Fibroblast of the aortic adventitia (primary cell): ENCODE results near the gene EXD3. TPM values are rescaled to one million over a fixed set of nuclear protein-coding genes. Genes with fewer than 3 reads are reported as not detected.

Experiments used
- DNase-seq: peaks from one replicate; pipeline ENCODE4 v3.0.0-alpha.2; 2010; ENCODE audit warnings: low read depth
- H3K4me3 ChIP-seq: 2 replicates; pipeline ENCODE4 v1.5.1; 2011; ENCODE audit warnings: low read depth, mild to moderate bottlenecking, control low read depth, low read length, moderate library complexity
- total RNA-seq: library from RNA; depleted of rRNA; stranded (reverse); fragments of >200 nt; gene quantifications from 2 replicates; pipeline ENCODE4 v1.2.3, GENCODE V29; 2012; ENCODE audit warnings: low replicate concordance
- TF ChIP-seq, protein P1 (sequence below): IDR thresholded peaks from 2 replicates; pipeline ENCODE4 v1.5.1; 2011; ENCODE audit warnings: mild to moderate bottlenecking, low read length, control low read depth, inconsistent platforms; ENCODE audit not compliant: insufficient read depth

The EXD3 gene
- total RNA-seq, 1 donor: 5.2 TPM

DNA sequence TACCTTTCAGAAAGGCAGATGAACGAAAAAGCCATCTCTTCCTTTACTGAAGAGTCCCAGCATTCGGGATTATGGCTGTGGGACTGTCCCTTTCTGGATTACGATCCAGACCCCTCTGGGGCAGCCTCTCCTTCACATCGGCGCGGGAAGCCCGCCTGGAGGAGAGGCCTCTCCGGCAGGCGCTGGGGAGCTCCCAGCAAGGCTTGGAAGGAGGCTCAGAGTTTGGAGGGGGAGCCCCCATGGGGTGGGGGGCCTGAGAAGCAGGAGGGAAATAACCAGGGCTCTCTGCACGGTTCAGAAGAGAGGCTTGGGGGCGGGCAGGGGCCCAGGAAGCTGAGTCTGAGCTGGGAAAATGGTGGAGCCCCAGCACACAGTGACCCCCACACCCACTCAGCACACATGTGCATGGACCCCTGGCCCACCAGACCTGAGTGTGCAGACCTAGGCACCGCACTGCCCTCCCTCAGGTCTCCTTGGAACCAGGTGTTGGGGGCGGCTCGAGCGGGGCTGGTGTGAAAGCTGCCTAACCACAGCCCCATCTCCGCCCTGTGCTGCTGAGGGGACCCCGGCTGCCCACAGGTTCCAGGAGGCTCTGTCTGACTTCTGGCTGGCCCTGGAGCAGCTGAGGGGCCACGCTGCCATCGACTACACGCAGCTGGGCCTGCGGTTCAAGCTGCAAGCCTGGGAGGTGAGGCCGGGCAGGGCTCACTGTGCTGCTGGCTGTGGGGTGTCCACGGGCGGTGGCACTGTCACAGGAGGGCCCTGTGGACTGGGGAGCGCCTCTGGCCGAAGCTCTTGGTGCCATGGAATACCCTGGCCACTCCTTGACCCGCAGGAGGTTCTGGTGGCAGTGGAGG, 4.7 kb upstream of the EXD3 start:
- H3K4me3 ChIP-seq: no peak overlapping the region
- TF ChIP-seq, protein P1, sequence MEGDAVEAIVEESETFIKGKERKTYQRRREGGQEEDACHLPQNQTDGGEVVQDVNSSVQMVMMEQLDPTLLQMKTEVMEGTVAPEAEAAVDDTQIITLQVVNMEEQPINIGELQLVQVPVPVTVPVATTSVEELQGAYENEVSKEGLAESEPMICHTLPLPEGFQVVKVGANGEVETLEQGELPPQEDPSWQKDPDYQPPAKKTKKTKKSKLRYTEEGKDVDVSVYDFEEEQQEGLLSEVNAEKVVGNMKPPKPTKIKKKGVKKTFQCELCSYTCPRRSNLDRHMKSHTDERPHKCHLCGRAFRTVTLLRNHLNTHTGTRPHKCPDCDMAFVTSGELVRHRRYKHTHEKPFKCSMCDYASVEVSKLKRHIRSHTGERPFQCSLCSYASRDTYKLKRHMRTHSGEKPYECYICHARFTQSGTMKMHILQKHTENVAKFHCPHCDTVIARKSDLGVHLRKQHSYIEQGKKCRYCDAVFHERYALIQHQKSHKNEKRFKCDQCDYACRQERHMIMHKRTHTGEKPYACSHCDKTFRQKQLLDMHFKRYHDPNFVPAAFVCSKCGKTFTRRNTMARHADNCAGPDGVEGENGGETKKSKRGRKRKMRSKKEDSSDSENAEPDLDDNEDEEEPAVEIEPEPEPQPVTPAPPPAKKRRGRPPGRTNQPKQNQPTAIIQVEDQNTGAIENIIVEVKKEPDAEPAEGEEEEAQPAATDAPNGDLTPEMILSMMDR: no peak
- no peak for DNase-seq

DNA sequence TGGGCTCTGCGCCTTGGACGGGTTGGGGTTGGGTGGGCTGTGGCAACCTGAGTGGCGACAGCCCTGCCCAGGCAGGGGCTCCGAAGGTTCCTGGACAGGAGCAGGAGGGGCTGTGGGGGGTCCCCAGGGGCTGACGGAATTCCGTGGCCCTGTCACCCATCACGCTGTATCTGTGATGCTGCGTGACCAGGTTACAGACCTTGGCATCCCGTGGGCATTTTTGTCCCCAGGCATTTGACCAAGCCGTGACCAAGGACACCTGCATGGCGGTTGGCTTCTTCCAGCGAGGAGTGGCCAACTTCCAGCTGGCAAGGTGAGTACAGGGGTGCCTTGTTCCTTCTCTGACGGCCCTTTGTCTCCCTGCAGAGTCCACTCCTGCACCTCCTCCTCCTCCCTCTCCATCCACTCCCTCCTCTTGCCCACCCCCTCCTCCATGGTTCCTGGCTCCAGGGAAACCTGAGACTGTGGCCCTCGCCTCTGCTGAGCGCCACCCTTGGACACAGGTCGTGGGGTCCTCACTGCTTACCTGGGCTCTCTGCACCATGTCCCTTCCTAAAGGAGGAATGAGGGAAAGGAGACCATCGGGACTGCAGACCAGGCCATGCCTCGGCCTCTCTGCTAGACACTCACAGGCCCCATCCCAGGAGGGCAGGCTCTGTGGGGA, 3.2 kb upstream of the EXD3 start:
- TF ChIP-seq, protein P1: no peak
- DNase-seq: no peak
- H3K4me3 ChIP-seq: no peak overlapping the region

DNA sequence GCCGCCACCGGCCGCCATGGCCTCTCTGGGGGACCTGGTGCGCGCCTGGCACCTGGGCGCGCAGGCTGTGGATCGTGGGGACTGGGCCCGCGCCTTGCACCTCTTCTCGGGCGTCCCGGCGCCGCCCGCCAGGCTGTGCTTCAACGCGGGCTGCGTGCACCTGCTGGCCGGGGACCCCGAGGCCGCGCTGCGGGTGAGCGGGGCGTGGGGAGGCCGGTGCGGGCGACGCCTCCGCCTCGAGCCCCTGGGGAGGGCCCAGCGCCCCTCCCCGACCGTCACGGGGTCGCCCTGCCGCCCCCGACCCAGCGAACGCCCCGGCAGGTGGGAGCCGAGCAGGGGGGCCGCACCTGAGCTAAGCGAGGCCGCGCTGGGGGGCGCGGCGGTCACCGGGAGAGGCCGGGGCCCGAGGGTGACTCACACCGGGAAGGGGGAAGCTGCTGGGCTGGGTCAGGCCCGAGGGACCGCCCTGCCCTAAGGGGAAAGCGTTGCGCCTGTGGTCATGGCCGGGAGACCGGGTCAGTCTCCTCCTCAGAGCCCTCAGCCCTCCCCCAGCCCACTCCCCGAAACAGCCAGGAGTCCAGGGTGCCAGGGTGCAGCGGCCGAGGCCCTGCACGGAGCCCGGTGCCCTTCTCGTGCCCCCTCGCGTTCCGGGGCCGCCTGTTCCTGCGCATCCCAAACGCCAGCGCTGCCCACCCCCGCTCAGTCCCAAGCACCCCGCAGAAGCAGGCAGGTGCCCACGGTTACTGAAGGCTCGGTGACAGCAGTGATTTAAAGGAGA, 741 bp upstream of the EXD3 start:
- TF ChIP-seq, protein P1: no peak
- DNase-seq: no peak
- H3K4me3 ChIP-seq: peak overlapping the region; percentile 61

DNA sequence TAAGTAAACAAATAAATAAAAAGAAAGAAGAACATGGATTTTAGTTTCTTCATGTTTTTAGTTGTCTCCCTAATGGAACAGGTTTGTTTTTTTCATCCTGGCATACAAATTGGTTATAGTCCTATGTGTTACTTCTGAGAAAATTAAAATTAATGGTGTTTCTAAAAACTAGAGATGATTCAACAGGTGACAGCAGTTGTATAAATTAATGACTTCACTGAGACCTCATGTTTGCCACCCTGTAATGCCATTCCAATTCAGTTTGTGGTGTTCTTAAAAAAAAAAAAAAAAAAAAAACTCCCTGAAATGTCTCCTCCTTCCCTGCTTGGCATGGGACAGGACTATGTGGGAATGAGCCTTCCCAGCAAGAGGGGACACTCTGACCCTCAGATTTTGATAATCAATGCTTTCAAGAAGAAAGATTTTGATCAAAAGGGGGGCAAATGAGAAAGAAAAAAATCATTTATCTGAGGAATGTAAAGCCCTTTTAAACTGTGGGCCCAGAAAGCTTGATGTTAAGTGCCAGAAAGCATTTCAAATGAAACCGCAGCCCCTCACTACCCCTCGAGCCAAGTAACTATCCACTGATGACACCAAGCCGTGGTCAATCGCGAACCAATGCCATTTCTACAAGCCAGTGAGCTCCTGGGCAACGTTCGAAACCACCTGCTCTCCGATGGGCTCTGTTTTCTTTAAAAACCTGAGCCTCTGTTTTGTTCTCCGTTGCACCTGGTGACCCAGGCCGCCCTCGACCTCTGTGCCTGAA, 941 bp downstream of the EXD3 start:
- H3K4me3 ChIP-seq: peak overlapping the region; percentile 82
- DNase-seq: no peak
- TF ChIP-seq, protein P1: no peak

DNA sequence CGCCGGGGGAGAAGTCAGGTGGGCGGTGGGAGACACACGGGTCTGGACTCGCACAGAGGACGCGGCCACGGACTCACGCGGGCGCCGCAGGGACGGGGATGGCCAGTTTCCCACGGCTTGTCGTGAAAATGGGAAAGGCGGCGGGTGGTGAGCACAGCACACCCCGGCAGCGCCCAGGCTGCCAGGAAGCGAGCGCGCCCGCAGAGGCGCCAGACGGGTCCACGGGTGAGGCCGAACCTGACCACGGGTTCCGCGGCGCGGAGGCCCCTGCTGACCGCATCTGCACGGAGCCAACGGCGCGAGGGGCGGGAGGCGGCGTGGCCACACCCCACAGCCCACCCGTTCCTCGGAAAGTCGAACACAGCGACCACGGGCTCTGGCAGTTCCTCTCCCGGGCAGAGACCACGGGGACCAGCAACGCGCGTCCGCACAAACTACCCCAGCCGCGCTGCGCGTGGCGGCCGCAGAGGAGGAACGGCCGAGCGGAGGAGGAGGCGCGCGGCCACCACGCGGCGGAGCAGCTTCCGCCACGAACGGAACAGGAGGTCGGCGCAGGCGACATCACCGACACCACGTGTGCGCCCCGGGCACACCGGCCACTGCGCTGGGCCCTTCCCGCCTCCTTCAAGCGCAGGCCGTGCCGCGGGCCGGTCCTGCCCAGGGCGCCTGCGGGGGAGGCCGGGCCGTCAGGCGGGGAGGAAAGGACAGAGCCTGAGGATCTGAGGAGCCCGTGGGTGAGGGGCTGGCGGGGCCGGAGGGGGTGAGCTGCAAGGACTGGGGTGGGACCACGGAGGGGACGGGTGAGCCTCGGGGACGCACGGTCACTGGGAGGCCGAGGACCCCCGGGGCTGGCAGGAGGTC, 5.6 kb downstream of the EXD3 start:
- TF ChIP-seq, protein P1: no peak
- peak overlapping the region; percentile 13 for H3K4me3 ChIP-seq
- DNase-seq: no peak
